GM19463 (cell line): ENCODE measurements around the gene CST4.
"Not testable (repeated sequence)": the region's sequence is repeated elsewhere in the genome, so short reads cannot be mapped to it uniquely, and the experiment has no call there.

Experiments
- ATAC-seq: cut with Tn5 transposase; IDR thresholded peaks from one replicate; pipeline ENCODE4 v1.9.1; 2021; ENCODE audit warnings: mild to moderate bottlenecking, moderate library complexity; ENCODE audit not compliant: unreplicated experiment

Gene CST4

DNA sequence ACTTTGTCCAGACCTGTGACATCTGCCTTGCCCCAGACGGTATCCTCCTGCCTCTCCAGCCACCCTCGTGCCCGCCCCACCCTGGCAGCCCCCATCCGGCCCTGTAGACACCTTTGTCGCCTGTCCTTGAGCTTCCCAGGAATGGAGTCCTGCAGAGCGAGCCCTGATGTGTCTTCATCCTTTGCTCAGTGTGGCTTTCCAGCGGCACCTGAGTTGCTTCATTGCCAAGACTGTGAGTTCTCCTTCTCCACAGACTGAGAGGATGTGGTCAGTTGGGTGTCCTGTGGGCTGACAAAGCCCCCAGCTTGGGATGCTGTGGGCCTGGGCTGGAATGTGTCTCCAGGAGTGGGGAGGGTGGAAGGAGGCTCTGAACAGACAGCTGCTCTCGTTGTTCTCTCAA is 1.7 kb upstream of the CST4 start:
- ATAC-seq, result no peak

DNA sequence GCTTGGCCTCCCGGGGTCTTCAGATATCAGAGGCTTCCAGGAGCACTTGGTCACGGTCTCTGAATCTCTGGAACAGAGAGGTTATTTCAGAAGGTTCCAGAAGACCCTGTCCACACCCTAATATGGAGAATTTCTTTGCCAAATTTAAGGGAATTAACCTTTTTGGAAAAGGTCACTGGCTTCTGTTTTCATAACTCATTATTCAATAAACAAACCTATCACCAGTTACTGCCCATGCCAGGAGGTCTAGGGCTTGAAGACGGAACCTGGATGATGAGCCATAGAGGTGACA is 507 bp upstream of the CST4 start:
- ATAC-seq, result no peak

DNA sequence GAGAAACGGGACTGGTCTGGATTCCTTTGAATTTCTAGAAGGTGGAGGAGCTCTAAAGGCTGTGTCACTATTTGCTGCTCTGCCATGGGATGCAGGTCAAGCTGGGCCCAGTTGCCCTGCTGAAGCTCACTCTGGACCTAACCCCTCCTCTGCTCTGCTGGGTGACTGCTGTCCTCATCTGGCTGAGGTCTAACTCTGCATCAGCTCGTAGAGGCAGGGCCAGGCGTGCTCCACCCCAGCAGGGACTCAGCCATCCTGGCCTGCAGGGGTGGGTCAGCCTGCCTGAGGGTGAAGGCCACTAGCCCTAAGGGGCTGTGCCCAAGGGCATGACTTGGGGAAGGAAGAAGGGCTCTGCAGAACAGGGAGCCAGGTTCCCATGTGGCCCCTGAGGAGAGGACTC is 852 bp downstream of the CST4 start:
- ATAC-seq, result no peak

DNA sequence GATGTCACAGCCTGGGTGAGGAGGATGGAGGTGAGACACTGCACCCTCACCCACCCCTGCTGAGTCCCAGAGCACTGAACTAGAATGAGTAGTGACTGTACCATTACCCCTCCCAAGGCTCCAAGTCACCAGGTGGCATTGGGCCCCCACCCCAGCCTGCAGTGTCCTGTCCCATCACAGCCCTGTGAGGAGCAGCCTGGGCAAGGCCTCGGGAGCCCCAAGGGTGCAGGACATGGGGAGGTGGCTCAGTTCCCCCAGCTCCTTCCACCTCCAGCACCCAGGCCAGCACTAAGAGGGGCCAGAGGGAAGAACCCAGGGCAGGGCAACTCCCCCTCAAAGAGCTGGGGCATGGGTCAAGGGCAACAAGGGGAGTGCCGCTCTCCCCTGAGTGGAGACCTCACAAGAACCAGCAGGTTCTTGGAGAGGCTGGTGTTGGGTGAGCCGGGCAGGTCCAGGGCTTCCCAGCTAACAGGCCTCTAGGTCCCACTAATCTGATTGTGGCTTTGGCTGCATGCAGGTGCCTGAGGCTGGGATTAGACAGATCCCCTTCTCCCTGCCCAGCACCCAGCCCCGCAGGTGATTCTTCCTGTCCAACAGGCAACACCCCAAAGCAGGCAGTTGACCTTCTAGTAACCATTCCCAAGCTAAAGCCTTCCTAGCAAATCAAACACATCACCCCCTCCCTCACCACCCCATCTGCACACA is 2.6 kb downstream of the CST4 start:
- ATAC-seq, result no peak

DNA sequence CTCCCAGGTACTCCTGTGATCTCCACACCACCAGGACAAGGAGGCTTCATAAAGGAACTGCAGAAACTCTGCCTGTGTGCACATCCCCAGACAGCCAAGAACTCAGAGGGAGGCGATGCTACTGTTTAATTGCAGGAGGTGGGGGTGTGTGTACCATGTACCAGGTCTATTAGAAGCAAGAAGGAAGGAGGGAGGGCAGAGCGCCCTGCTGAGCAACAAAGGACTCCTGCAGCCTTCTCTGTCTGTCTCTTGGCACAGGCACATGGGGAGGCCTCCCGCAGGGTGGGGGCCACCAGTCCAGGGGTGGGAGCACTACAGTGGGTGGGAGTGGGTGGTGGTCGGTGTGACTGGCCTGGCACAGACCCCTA is 3.3 kb downstream of the CST4 start:
- ATAC-seq, result not testable (repeated sequence)

DNA sequence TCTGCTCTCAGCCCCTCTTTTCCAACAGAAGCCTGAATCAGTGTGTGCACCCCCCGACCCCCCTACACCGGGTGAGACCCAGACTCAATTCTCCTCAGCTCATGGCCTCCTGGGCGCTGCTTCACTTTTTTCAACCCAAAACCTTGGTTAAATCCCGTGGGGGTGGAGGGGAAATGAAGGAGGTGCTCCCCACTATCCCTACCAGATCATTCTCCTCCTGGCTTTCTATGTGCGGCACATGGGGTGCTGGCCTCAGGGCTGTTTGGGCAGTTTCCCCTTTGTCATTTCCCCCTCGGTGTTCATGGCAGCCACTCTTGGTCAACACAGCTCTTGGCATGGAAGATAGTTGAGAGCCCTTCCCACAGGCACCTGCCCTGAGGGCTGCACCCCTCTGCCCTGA is 4.6 kb downstream of the CST4 start:
- no peak for ATAC-seq

DNA sequence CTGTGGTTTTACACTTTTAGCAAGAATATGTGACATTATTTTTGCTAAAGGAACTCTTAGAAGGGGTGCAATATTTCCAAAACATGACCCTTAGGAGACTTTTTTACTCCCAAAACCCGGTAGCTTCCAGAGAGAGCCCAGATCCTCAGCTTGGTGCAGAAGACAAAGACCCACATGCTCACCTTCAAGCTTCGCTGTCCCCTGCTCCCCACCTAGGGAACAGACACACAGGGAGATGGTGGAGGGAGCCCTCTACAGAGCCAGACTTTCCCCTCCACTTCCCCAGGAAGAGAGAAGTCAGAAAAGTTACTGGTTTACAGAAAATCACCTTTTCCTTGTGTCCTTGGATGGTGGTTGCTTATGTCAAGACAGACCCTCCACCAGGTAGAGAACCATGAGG is 5.0 kb downstream of the CST4 start:
- no peak for ATAC-seq

DNA sequence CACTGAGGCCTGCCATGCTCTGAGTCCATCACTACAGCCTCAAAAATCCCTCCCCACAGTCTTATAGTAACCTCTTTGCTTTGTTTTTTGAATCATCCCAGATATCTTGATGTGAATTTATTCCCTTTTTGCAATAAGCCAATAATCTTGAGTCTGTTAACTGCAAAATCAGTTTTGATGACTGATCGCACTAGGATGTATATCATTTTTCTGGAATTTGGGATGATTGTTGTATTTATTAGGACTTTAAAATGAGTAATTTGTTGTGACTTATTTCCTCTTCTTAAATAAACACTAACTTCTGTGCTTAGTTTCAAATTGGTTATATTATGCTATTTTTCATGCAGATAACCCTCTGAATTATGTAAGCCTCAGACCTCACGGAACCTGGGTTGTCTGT is 5.6 kb downstream of the CST4 start:
- no peak for ATAC-seq

DNA sequence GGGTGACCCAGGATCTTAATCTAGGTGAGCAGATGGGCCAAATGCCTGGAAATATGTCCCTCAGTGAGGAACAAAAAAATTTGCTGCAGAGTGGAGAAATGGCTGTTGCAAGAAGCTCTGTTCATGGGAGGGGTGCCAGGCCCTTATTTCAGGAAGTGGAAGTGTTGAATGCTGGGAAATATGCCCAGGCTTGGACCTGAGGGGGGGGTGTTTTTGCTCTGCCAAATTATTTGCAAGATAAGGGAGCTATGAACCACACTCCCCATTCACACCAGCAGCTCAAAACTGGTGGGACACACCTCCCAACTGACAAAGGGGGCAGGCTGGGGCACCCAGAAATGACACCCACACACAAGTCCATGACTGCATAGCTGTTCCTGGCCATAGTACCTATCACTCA is 8.7 kb downstream of the CST4 start:
- ATAC-seq, result no peak

DNA sequence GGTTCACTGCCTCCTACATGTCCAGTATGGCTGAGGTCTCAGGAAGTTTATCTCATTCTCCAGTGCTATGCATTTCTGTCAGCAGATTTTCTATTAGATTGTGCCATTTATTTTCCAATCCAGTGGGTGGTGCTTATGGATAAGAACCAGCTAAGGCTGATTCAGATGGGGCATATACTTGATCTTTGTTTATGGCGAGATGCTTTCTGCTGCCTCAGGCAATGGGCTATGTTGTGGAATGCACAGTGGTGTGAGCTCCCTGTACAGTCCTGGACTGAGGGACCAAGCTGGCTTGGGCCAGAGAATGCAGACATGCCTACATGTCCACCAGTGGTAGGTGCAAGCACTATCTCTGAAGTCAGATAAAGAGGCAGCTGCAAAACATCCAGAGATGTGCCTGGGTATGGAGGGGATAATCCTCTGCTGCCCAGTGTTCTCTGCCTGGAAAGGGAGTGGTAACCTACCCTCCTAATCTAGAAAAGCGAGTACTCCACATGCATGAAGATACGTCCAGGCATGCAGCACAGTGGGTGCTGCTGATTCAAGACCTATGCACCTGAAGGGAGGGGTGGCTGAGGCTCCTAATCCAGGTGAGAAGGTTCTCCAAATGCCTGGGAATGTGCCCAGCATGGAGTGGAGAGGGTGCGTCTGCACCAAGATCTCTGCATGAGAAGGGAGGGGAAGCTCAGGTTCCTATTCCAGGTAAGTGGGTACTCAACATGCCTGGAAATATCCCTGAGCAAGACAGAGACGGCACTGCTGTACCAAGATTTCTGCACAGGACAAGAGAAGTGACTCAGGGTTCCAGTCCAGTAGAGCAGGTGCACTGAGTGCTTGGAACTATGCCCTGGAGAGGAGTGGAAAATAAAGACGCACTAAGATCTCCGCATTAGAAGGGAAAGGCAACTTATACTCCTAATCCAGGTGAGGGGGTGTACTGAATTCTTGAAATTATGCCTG is 9.4 kb downstream of the CST4 start:
- ATAC-seq, result no peak

DNA sequence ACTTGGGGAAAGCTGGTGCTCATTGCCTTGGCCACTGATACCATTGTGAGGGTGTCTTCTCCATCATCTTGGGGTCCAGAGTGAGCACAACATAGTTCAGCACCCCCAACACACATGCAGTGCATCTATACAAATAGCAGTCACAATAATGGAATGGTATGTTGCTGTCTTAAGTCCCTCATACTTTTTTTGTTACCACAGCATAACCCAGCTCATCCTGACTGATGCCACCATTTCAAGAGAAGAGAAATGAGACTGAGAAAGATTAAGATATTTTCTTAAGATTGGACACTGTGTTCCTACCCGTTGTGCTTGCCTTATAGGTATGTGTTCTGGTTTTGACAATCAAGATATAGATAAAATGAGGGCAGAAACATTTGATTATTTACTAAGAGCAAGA is 15.6 kb downstream of the CST4 start:
- ATAC-seq, result no peak

DNA sequence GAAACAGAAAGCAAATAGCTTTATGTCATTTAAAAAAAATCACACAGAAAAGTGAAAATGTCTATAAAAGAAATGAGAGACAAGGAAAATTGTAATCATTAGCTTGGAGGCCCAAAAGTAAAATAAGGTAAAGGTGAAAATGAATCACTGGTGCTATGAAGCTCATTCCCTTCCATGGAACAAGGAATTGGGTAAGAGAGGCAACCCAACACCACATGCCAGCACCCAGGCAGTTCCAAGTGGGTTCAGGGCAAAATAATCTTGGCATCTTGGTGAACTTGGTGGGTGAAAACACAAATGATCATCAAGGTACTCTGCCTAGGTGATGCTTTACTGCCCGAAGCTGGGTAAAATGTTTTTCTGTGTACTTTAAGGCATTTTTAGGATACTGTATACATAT is 16.7 kb downstream of the CST4 start:
- ATAC-seq, result no peak

DNA sequence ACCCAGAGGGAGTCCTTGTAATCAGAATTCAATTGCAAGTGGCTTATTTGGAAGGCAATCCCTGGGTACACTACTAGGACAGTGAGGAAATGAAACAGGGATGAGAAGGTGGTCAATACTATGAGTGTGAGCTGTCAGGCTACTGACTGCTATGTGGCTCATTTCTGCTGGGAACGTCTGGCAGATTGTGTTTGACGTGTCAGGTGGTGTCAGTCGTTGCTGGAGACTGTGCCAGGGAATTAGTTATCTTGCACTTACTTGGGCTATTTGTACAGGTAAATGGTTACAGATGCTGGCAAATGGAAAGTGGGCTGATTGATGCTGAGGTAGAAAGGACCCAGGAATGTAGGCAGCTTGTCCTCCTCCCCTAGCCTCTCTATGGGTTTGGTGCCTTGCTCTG is 17.4 kb downstream of the CST4 start:
- ATAC-seq, result no peak

DNA sequence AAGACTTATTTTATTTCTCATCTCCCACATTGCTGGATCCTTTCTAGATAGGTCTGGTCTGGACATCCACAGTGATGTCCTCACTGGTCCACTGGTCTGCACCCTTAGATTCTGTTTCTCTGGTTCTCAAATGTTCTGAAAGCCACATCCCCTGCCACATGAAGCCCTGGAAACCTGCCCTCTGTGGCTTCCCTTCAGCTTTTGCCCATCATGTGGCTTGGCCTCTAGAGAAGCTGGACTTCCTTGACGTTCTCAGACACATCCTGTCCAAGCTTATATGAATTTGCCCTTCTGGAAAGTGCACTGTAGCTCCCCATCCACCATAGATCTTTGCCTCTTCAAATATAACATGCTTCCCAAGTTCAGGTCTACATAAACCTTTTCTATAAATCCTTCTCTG is 18.5 kb downstream of the CST4 start:
- no peak for ATAC-seq

DNA sequence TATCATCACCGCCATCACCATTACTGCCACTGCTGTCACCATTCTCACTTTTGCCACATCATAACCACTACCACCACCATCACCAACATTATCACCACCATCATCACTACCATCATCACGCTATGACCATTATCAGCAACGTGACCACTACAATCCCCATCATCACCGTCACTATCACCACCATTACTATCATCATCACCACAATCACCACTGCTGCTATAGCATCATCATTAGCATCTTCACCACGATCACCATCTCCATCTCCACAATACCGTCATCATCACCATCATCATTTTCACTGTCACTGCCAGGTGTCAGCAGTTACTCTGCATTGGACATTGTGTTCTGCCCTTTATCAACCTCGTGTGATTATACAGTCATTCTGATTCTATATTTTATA is 19.0 kb downstream of the CST4 start:
- no peak for ATAC-seq

DNA sequence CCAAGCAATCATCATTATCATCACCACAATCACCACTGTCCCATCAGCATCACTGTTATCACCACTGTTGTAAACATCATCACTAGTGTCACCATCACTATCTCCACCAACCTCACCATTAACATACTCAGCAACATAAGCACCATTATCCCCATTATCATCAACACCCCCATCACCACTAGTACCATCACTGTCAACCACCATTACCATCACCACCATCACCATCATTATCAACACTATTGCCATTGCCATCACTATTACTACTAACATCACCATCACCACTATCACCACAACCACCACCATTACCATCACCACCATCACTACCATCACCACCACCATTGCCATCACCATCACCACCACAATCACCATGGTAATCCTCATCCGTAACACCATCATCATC is 19.5 kb downstream of the CST4 start:
- ATAC-seq, result no peak

DNA sequence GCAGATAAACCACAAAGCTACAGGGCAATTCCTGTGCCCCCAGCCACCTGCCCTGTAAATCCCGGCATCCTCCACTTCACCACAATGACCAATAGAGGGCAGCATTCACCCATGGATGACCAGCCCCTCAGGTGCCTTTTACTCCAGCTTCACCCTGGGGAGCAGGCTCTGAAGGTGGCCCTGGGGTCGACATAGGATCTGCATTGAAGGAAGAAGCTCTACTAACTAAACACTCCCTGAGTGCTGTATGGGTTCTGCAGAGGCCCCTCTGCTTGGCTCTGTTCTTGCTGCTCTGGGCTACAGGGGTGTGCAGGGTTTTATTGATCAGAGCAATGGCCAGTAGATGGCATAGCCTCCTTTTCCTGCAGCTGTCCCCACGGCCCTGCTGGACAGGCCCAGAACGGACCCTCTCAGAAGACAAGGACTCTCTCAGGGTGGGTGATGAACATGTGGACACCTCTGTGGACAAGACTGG is 20.3 kb downstream of the CST4 start:
- peak; percentile 90 for ATAC-seq

DNA sequence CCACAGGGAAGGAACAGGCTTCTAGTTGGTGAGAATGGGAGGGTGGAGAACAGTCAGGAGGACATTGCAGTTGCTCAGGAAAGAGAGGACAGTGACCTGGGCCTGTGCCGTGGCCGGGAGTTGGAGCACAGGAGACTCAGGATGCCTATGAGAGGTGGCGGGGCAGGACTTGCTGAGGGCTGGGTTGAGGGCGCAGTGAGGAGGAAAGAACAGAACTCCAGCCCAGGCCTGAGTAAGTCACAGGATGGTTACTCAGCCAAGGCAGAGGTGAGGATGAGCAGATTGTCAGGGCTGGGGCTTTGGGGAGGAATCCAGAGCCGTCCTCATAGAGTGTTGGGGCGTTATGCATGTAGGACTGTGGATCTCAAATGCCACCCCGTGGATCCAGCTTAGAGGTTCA is 21.2 kb downstream of the CST4 start:
- ATAC-seq, result no peak

DNA sequence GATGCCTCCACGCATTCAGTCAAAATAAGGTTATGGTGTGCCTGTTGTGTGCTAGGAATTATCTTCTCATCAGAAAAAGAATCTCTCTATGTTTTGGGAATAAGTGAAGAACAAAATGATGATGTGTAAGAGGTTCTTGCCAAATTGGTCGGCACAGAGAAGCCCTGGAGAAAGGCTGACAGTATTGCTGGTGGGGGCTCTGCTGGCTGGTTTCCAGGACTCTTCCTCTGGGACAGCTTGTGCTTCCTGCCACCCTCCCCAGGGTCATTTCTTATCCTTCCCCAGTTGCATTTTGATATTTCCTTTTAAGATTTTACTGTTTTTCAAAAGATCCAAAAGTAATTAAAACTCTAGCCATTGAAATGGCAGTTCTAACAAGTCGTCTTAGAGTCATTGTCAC is 22.1 kb downstream of the CST4 start:
- ATAC-seq, result no peak

DNA sequence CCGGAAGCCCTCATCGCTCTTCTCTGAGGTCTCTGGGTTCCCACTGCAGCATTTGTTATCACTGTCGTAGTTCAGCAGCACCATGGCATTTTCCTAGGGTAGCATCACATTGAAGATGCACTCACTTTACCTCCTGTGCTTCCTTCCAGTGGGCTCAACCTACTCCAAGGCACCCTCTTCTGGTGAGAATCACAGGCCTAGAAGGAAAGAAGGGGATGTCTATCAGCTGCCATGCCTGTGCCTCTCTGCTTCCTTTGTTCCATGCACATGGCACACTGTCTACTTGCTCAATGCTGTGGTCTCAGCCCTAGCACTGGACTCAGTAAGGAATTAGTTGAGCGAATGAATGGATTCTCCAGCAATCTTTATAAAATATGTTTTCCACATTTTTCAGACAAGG is 22.6 kb downstream of the CST4 start:
- no peak for ATAC-seq

DNA sequence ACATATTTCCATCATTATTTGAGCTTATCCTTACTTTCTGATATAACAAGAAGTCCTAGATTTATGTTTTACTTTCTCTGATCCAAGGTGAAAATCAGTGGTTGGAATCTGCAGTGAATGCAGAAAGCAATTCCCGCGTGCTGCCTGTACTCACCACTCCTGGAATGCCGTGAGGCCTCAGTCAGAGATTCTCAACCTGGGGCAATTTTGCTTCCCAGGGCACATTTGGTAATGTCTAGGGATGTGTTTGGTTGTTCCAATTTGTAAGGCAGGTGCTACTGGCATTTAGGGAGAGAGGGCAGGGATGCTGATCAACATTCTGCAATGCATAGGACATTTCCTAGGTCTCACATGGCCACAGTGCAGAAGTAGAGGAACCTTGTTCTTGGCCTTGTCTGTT is 23.9 kb downstream of the CST4 start:
- ATAC-seq, result no peak

DNA sequence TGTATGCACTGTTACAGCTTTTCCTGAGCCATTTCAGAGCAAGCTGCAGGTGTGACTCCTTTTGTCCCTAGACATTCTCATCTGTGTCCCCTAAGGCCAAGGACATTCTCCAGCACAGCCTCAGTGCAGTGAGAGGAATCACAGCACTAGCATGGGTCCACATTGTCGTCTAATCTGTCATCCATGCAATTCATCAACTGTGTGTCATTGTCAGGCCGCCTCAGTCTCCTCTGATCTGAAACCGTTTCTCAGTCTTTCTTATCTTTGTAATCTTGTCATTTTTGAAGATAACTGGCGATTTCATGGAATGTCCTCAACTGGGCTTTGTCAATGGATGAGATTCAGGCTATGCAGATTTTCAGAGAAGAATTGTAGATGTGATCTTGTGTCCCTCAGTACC is 24.8 kb downstream of the CST4 start:
- ATAC-seq, result not testable (repeated sequence)

DNA sequence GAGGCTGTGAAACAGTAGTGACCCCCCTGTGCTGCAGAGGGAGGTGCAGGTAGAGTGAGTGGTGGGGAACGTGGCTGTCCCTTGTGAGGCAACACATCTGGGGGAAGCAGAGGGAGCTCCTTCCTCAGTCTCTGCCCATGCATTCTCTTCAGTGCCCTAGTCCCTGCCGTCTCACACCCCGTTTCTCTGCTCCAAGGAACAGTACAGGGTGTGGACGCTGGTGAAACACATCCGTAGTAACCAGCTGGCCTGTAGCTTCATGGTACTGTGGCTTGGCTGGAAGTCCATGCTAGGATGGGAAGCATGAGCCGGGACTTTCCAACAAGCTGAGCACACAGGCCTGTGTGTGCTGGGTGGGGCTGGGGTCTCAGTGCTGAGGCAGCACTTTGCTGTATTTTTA is 25.7 kb downstream of the CST4 start:
- no peak for ATAC-seq
